Hepatocyte (in vitro differentiated cells): ENCODE results near the gene APIP. TPM values are rescaled to one million over a fixed set of nuclear protein-coding genes. Genes with fewer than 3 reads are reported as not detected.
"Not testable (repeated sequence)": the region's sequence is repeated elsewhere in the genome, so short reads cannot be mapped to it uniquely, and the experiment has no call there.

Source experiments
- DNase-seq: peaks from one replicate; pipeline ENCODE4 v3.0.0-alpha.2; 2016; ENCODE audit warnings: low spot score
- H2AFZ ChIP-seq: fragments of 200-600 bp; sonication (generic); 2 replicates; pipeline ENCODE4 v1.6.0; 2016; ENCODE audit warnings: antibody characterized with exemption, mild to moderate bottlenecking
- H3K27ac ChIP-seq: fragments of 200-600 bp; sonication (generic); 2 replicates; pipeline ENCODE4 v1.5.1; 2016; ENCODE audit warnings: mild to moderate bottlenecking
- H3K27me3 ChIP-seq: fragments of 200-600 bp; sonication (generic); 2 replicates; pipeline ENCODE4 v1.6.1; 2016
- H3K36me3 ChIP-seq: fragments of 200-600 bp; sonication (generic); replicated peaks from 2 replicates; pipeline ENCODE4 v1.5.1; 2016; ENCODE audit warnings: low read depth; ENCODE audit not compliant: insufficient read depth
- H3K4me1 ChIP-seq: fragments of 200-600 bp; sonication (generic); 2 replicates; pipeline ENCODE4 v1.5.1; 2016; ENCODE audit warnings: mild to moderate bottlenecking, moderate library complexity; ENCODE audit not compliant: insufficient read depth
- H3K4me2 ChIP-seq: fragments of 200-600 bp; sonication (generic); 2 replicates; pipeline ENCODE4 v1.6.0; 2016
- H3K4me3 ChIP-seq: fragments of 200-600 bp; sonication (generic); 2 replicates; pipeline ENCODE4 v1.5.1; 2016; ENCODE audit warnings: mild to moderate bottlenecking
- H3K79me2 ChIP-seq: fragments of 200-600 bp; sonication (generic); 2 replicates; pipeline ENCODE4 v1.6.0; 2017; ENCODE audit warnings: mild to moderate bottlenecking
- H3K9me2 ChIP-seq: fragments of 200-600 bp; sonication (generic); replicated peaks from 2 replicates; pipeline ENCODE4 v1.6.0; 2017; ENCODE audit warnings: mild to moderate bottlenecking; ENCODE audit not compliant: insufficient read depth
- H3K9me3 ChIP-seq: fragments of 200-600 bp; sonication (generic); 2 replicates; pipeline ENCODE4 v1.5.1; 2016; ENCODE audit warnings: low read depth, mild to moderate bottlenecking
- H4K20me1 ChIP-seq: fragments of 200-600 bp; sonication (generic); 2 replicates; pipeline ENCODE4 v1.6.0; 2016; ENCODE audit warnings: mild to moderate bottlenecking; ENCODE audit not compliant: insufficient read depth, poor library complexity, severe bottlenecking
- CTCF ChIP-seq: fragments of 200-600 bp; sonication (generic); IDR thresholded peaks from 2 replicates; pipeline ENCODE4 v1.5.1; 2016; ENCODE audit warnings: antibody characterized with exemption, mild to moderate bottlenecking; ENCODE audit not compliant: poor library complexity
- EZH2 ChIP-seq: fragments of 200-600 bp; sonication (generic); IDR thresholded peaks from 2 replicates; pipeline ENCODE4 v1.6.1; 2016; ENCODE audit warnings: antibody characterized with exemption, mild to moderate bottlenecking, borderline replicate concordance
- EZH2phosphoT487 ChIP-seq: fragments of 200-600 bp; sonication (generic); IDR thresholded peaks from one replicate; pipeline ENCODE4 v1.6.1; 2018; ENCODE audit warnings: antibody characterized with exemption, mild to moderate bottlenecking, low read depth, moderate library complexity; ENCODE audit not compliant: unreplicated experiment, severe bottlenecking
- WGBS: methylation state at CpG from one replicate; pipeline ENCODE4 v1.1.6; 2016; ENCODE audit warnings: low lambda C conversion rate; ENCODE audit errors: missing lambda C conversion rate; 5-methylcytosine and 5-hydroxymethylcytosine counted together
- polyA plus RNA-seq: library from polyadenylated mRNA; unstranded; fragments of >200 nt; fragmentation: Nextera tagmentation; extraction: Ambion mirVana; gene quantifications from 2 replicates; pipeline ENCODE4 v1.2.1, GENCODE V29; 2016
- total RNA-seq: library from RNA; depleted of rRNA; stranded (reverse); fragments of >200 nt; gene quantifications from 2 replicates; pipeline ENCODE4 v1.2.3, GENCODE V29; 2014

Gene APIP
- total and polyA plus RNA-seq, 2 experiments from 2014 or later, result 25.9 to 26.8 TPM

- Histone ChIP-seq H3K79me2 (peaks cover 8% of the 10 kb centered on the region), H2AFZ (no peak overlapping the region), H3K27ac (no peak overlapping the region), H3K27me3 (no peaks in the 10 kb centered on the region), H3K9me3 (peaks cover 23% of the 10 kb centered on the region), H3K4me1 (no peaks in the 10 kb centered on the region), H3K36me3 (no peaks in the 10 kb centered on the region), H4K20me1 (no peaks in the 10 kb centered on the region), H3K9me2 (no peaks in the 10 kb centered on the region), H3K4me2 (no peak overlapping the region), H3K4me3 (no peak overlapping the region)
- 91% methylated on average over 3 of the region's 3 CpGs for WGBS
- no peak for DNase-seq
- TF ChIP-seq EZH2 (no peak), EZH2phosphoT487 (no peak)
Measured at GRCh38 chr11:34897171-34897870, 18.9 kb downstream of the APIP start.

DNA sequence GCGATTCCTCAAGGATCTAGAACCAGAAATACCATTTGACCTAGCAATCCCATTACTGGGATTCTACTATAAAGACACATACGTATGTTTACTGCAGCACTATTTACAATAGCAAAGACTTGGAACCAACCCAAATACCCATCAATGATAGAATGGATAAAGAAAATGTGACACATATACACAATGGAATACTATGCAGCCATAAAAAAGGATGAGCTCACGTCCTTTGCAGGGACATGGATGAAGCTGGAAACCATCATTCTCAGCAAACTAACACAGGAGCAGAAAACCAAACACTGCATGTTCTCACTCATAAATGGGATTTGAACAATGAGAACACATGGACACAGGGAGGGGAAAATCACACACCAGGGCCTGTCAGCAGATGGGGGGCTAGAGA is 20.0 kb downstream of the APIP start:
- H3K4me1 ChIP-seq, result not testable (repeated sequence)

DNA sequence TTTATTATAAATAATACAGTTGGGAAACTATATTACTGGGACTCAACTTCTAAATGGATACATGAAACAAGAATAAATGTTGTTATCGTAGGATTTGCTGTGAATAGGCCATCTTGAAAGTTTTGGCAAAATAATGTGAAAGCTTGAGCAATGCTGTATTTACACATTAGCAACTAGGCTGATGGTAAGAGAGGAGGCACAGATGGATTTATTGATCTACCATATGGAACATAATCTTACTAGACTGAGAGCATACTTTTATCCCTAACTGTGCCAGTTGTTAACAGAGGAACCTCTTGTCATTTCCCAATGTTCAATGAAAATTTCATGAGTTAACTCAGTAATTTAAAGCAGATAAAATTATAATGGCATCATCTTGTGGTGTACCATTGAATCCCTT is 22.8 kb downstream of the APIP start:
- WGBS, result 95% methylated on average over 1 of the region's 1 CpG
- no peaks in the 10 kb centered on the region for H3K9me3 ChIP-seq

More for the DNA sequence above, 20.0 kb downstream of the APIP start:
- not testable (repeated sequence) for H2AFZ ChIP-seq, H4K20me1 ChIP-seq, H3K4me2 ChIP-seq, H3K27ac ChIP-seq, H3K9me2 ChIP-seq, H3K36me3 ChIP-seq, DNase-seq, H3K4me3 ChIP-seq, H3K27me3 ChIP-seq, H3K79me2 ChIP-seq
- WGBS, result 98% methylated on average over 3 of the region's 3 CpGs
- H3K9me3 ChIP-seq, result peaks cover 20% of the 10 kb centered on the region

GRCh38 chr11:34891611-34892010 is 24.6 kb downstream of the APIP start:
- H3K27me3 ChIP-seq, result no peaks in the 10 kb centered on the region
- H2AFZ ChIP-seq, result no peak overlapping the region
- no peak overlapping the region for H3K4me3 ChIP-seq
- peaks cover 4% of the 10 kb centered on the region for H3K4me1 ChIP-seq
- no peaks in the 10 kb centered on the region for H3K79me2 ChIP-seq
- H3K9me2 ChIP-seq, result no peaks in the 10 kb centered on the region
- WGBS, result 94% methylated on average over 3 of the region's 3 CpGs
- H3K27ac ChIP-seq, result no peak overlapping the region
- no peak for TF ChIP-seq CTCF
- TF ChIP-seq EZH2, result no peak
- no peak for TF ChIP-seq EZH2phosphoT487
- H3K9me3 ChIP-seq, result no peaks in the 10 kb centered on the region
- no peak overlapping the region for H3K4me2 ChIP-seq
- DNase-seq, result no peak
- H4K20me1 ChIP-seq, result no peaks in the 10 kb centered on the region
- H3K36me3 ChIP-seq, result no peaks in the 10 kb centered on the region

More for the DNA sequence above, 22.8 kb downstream of the APIP start:
- Histone ChIP-seq H3K4me1 (no peaks in the 10 kb centered on the region), H3K9me2 (no peaks in the 10 kb centered on the region), H3K79me2 (no peaks in the 10 kb centered on the region), H3K36me3 (no peaks in the 10 kb centered on the region), H3K4me2 (no peak overlapping the region), H4K20me1 (no peaks in the 10 kb centered on the region), H3K27me3 (no peaks in the 10 kb centered on the region), H3K27ac (no peak overlapping the region), H3K4me3 (no peak overlapping the region), H2AFZ (no peak overlapping the region)
- TF ChIP-seq CTCF, result no peak
- TF ChIP-seq EZH2, result no peak
- TF ChIP-seq EZH2phosphoT487, result no peak
- DNase-seq, result no peak
